Adrenal gland (tissue), 12 donors: ENCODE results near the gene SMYD2. TPM values are rescaled to one million over a fixed set of nuclear protein-coding genes. Genes with fewer than 3 reads are reported as not detected.

ENCODE experiments used
- DNase-seq, 7 donors: peaks; one replicate each; pipeline ENCODE4 v3.0.0-alpha.2; 2019 to 2020
- H3K27ac ChIP-seq, 5 donors: fragments of 200-600 bp; sonication (generic) in 4 of 5; 1 replicate in 3 of 5; 2 replicates in 2 of 5; pipeline versions ENCODE4 v1.5.1 to v1.8.0; 2016 to 2020; ENCODE audit warnings: mild to moderate bottlenecking in 1 of 5
- H3K27me3 ChIP-seq: fragments of 200-600 bp; 2 replicates; pipeline ENCODE4 v1.8.0; 2021
- H3K36me3 ChIP-seq, 2 donors: fragments of 200-600 bp; replicated peaks in 1 of 2; 1 replicate in 1 of 2; 2 replicates in 1 of 2; pipeline versions ENCODE4 v1.5.1 to v1.8.0; 2018 to 2022
- H3K4me1 ChIP-seq, 2 donors: fragments of 200-600 bp; replicated peaks in 1 of 2; 1 replicate in 1 of 2; 2 replicates in 1 of 2; pipeline versions ENCODE4 v1.5.1 to v1.8.0; 2018 to 2021
- H3K4me3 ChIP-seq, 4 donors: fragments of 200-600 bp; sonication (generic) in 3 of 4; one replicate each; pipeline ENCODE4 v1.5.1; 2016 to 2018
- H3K9me3 ChIP-seq, 3 donors: fragments of 200-600 bp; sonication (generic) in 1 of 3; replicated peaks in 1 of 3; 1 replicate in 2 of 3; 2 replicates in 1 of 3; pipeline versions ENCODE4 v1.5.1 to v1.8.0; 2016 to 2021
- CTCF ChIP-seq, 6 experiments: fragments of 450-650 bp in 4 of 6; fragments of 200-600 bp in 2 of 6; sonication (generic) in 1 of 6; IDR thresholded peaks; 1 replicate in 5 of 6; 2 replicates in 1 of 6; pipeline versions ENCODE4 v1.5.1 to v1.8.0; 2016 to 2021; ENCODE audit warnings: antibody characterized with exemption in 6 of 6, mild to moderate bottlenecking in 2 of 6, moderate library complexity in 1 of 6
- POLR2A ChIP-seq, 2 donors: fragments of 450-650 bp; IDR thresholded peaks; one replicate each; pipeline ENCODE4 v1.6.1; 2017; ENCODE audit warnings: antibody characterized with exemption in 2 of 2, mild to moderate bottlenecking in 2 of 2, moderate library complexity in 1 of 2
- WGBS, 4 donors: extraction: QIAGEN DNeasy Blood & Tissue Kit in 2 of 4; methylation state at CpG; one replicate each; pipeline versions ENCODE4 v1.1.5 to v1.1.7; 2013 to 2017; 5-methylcytosine and 5-hydroxymethylcytosine counted together
- intact Hi-C, 2 donors: fragments of 100-400 bp; cut with DNase I; formaldehyde crosslinking; loops; one replicate each; pipeline versions ENCODE4 v1.14.1 to v1.15.0; 2022 to 2023
- polyA plus RNA-seq, 3 donors: library from polyadenylated mRNA; stranded (reverse); fragments of 200-250 nt in 2 of 3; fragments of 350-450 nt in 1 of 3; fragmentation: Illumina TruSeq in 1 of 3; extraction: RNeasy Lipid Tissue Mini Kit (QIAGEN cat#74804) in 1 of 3; gene quantifications; one replicate each; pipeline ENCODE4 v1.2.3, GENCODE V29; 2013 to 2014
- total RNA-seq, 9 donors: library from RNA; depleted of rRNA in 4 of 9; stranded (reverse); fragments of >200 nt in 4 of 9; fragments of 120-200 nt in 1 of 9; fragmentation: NEBNext Ultra II Directional in 1 of 9; extraction: Animal tissue kit (Norgen Biotek cat#: 25700) in 1 of 9; gene quantifications; one replicate each; pipeline versions ENCODE4 v1.1.0 to v1.2.4, GENCODE V29; 2013 to 2023
- donor health status: healthy with polysubstance abuse.
- donor health status: Bipolar disorder and iron deficiency.
- donor health status: DM: yes; HTN: yes; CAD: no.
- donor health status: DM: no; HTN: no; CAD: no.
- donor health status: DM: no; HTN: no; CAD: no.
- donor health status: DM: yes; HTN: yes; CAD: no.

SMYD2 gene
- total and polyA plus RNA-seq, 12 donors, result 11.4 to 67.9 (median 23.2) TPM

GRCh38 chr1:214264196-214264595 is 16.8 kb upstream of the SMYD2 start:
- intact Hi-C loops, result loop anchor here (5.0 to 10.0 kb wide), 2 partner anchors 63 to 351 kb away; no protein-coding TSS in a partner anchor
- H3K27me3 ChIP-seq, result peaks cover 47% of the 10 kb centered on the region
- H3K27ac ChIP-seq, result no peak overlapping the region
- H3K4me3 ChIP-seq, result no peak overlapping the region
- H3K36me3 ChIP-seq, result no peaks in the 10 kb centered on the region
- DNase-seq, result no peak
- TF ChIP-seq CTCF (IDR thresholded peaks at IDR 0.05), result no peak
- TF ChIP-seq POLR2A (IDR thresholded peaks at IDR 0.05), result no peak
- H3K4me1 ChIP-seq, result no peaks in the 10 kb centered on the region
- H3K9me3 ChIP-seq, result no peaks in the 10 kb centered on the region
- 63 to 75% (median 74%) methylated on average over 4 of the region's 4 CpGs for WGBS, 4 donors

- no peak for TF ChIP-seq CTCF (IDR thresholded peaks at IDR 0.05)
- no peak for TF ChIP-seq POLR2A (IDR thresholded peaks at IDR 0.05)
- no peak overlapping the region for H3K27ac ChIP-seq
- H3K4me3 ChIP-seq, result no peak overlapping the region
- 62 to 66% (median 63%) methylated on average over 3 of the region's 3 CpGs for WGBS, 4 donors
- intact Hi-C loops, result loop anchor here (5.0 to 10.0 kb wide), 2 partner anchors 62 to 350 kb away; no protein-coding TSS in a partner anchor
- DNase-seq, result no peak
- H3K9me3 ChIP-seq, result no peaks in the 10 kb centered on the region
- H3K4me1 ChIP-seq, result no peaks in the 10 kb centered on the region
- H3K36me3 ChIP-seq, result no peaks in the 10 kb centered on the region
- H3K27me3 ChIP-seq, result peaks cover 49% of the 10 kb centered on the region
Observed at GRCh38 chr1:214264976-214265375, 16.0 kb upstream of the SMYD2 start.

GRCh38 chr1:214270097-214270650 is 10.8 kb upstream of the SMYD2 start:
- no peak overlapping the region for H3K4me3 ChIP-seq
- H3K4me1 ChIP-seq, result no peaks in the 10 kb centered on the region
- no peaks in the 10 kb centered on the region for H3K36me3 ChIP-seq
- TF ChIP-seq POLR2A (IDR thresholded peaks at IDR 0.05) (no peak), CTCF (IDR thresholded peaks at IDR 0.05) (no peak)
- no peaks in the 10 kb centered on the region for H3K9me3 ChIP-seq
- intact Hi-C loops, result no loop called here
- WGBS, 4 donors, result 47 to 71% (median 66%) methylated on average over 2 of the region's 2 CpGs
- no peak overlapping the region for H3K27ac ChIP-seq
- DNase-seq, result no peak
- peaks cover 48% of the 10 kb centered on the region for H3K27me3 ChIP-seq

- Histone ChIP-seq H3K4me3 (no peak overlapping the region), H3K9me3 (no peaks in the 10 kb centered on the region), H3K4me1 (no peaks in the 10 kb centered on the region), H3K27ac (no peak overlapping the region), H3K36me3 (no peaks in the 10 kb centered on the region), H3K27me3 (peaks cover 46% of the 10 kb centered on the region)
- TF ChIP-seq POLR2A (IDR thresholded peaks at IDR 0.05) (no peak), CTCF (IDR thresholded peaks at IDR 0.05) (no peak)
- intact Hi-C loops, result no loop called here
- WGBS, 4 donors, result 46 to 52% (median 47%) methylated on average over 3 of the region's 3 CpGs
- DNase-seq, result no peak
Observed at GRCh38 chr1:214271174-214271858, 9.6 kb upstream of the SMYD2 start.
